Gastrocnemius medialis (tissue), 4 donors: Measurements from ENCODE around the gene NDRG4.

Experiments
- CTCF ChIP-seq, 5 experiments: fragments of 450-650 bp in 3 of 5; fragments of 200-600 bp in 2 of 5; sonication (generic) in 2 of 5; IDR thresholded peaks in 4 of 5; conservative IDR thresholded peaks in 1 of 5; 1 replicate in 4 of 5; 2 replicates in 1 of 5; pipeline ENCODE4 v1.5.1; 2016 to 2019; ENCODE audit warnings: antibody characterized with exemption in 5 of 5, mild to moderate bottlenecking in 3 of 5, moderate library complexity in 3 of 5
- POLR2A ChIP-seq, 2 donors: fragments of 450-650 bp; IDR thresholded peaks; one replicate each; pipeline ENCODE4 v1.6.1; 2017; ENCODE audit warnings: antibody characterized with exemption in 2 of 2, mild to moderate bottlenecking in 2 of 2, moderate library complexity in 2 of 2

- TF ChIP-seq CTCF (IDR thresholded peaks at IDR 0.05 in 4 of 5, conservative IDR thresholded peaks at IDR 0.05 in 1 of 5) = no peak
- no peak for TF ChIP-seq POLR2A (IDR thresholded peaks at IDR 0.05)
Measured at GRCh38 chr16:58499092-58499511, 841 bp upstream of the NDRG4 start.
